ENCODE data around the gene SMU1.
A peak's percentile ranks its signal among the peaks of the same experiment; 100 is the strongest.

DNA sequence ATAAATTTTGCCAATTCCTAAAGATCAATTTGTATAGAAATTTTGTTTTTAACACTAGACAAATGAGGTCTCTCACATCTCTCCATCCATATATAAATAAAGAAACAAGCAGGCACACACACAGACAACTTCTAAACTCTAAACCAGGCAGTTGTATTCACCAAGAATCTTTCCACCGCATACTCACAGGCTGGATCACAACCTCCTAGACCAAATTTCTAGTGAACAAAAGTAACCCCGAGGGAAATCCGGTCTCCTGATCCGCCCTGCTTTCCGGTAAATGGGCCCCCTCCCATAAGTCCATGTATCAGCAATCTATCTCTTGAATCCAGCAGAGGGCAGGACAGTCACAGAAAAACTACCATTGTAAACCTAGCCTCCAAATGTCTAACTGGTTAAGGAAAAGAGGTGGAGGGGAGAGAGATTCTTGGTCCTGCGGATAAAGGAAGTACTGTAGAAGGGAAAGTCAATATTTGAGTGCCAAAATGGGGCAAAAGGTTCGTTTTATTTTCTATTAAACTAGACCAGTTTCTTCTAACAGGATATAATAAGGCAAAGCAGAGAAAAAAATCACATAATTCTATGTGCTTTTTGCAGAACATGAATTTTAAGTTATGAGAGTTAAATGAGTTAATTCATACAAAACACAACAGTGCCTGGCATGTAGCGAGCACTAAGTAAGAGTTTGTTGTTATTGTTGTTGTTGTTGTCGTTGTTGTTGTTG lies 4.8 kb upstream of the SMU1 start:
- TF ChIP-seq, protein P1, sequence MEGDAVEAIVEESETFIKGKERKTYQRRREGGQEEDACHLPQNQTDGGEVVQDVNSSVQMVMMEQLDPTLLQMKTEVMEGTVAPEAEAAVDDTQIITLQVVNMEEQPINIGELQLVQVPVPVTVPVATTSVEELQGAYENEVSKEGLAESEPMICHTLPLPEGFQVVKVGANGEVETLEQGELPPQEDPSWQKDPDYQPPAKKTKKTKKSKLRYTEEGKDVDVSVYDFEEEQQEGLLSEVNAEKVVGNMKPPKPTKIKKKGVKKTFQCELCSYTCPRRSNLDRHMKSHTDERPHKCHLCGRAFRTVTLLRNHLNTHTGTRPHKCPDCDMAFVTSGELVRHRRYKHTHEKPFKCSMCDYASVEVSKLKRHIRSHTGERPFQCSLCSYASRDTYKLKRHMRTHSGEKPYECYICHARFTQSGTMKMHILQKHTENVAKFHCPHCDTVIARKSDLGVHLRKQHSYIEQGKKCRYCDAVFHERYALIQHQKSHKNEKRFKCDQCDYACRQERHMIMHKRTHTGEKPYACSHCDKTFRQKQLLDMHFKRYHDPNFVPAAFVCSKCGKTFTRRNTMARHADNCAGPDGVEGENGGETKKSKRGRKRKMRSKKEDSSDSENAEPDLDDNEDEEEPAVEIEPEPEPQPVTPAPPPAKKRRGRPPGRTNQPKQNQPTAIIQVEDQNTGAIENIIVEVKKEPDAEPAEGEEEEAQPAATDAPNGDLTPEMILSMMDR (IDR thresholded peaks at IDR 0.05): peak; percentile 60 to 85 (median 78)
- TF ChIP-seq POLR2A (IDR thresholded peaks at IDR 0.05): no peak
